GM12873 (cell line): ENCODE measurements around the gene GRK6.

Experiments
- CTCF ChIP-seq: IDR thresholded peaks from 2 replicates; pipeline ENCODE4 v1.5.1; 2012; ENCODE audit warnings: low read depth, mild to moderate bottlenecking, moderate library complexity, low read length, control low read depth; ENCODE audit not compliant: insufficient read depth; ENCODE audit errors: missing control alignments

GRK6 gene

GRCh38 chr5:177459819-177460628 lies 33.5 kb downstream of the GRK6 start:
- TF ChIP-seq CTCF, result no peak

GRCh38 chr5:177462021-177462670 lies 35.7 kb downstream of the GRK6 start:
- TF ChIP-seq CTCF, result no peak

- TF ChIP-seq CTCF, result no peak
Observed at GRCh38 chr5:177465044-177465443, 38.6 kb downstream of the GRK6 start.

GRCh38 chr5:177466861-177467260 lies 40.4 kb downstream of the GRK6 start:
- no peak for TF ChIP-seq CTCF

- TF ChIP-seq CTCF, result no peak
Observed at GRCh38 chr5:177467436-177467835, 41.0 kb downstream of the GRK6 start.

GRCh38 chr5:177468329-177468684 lies 41.8 kb downstream of the GRK6 start:
- TF ChIP-seq CTCF, result no peak

- TF ChIP-seq CTCF, result no peak
Observed at GRCh38 chr5:177468685-177469628, 42.5 kb downstream of the GRK6 start.
